ENCODE data around the gene HOXC10. TPM values are rescaled to one million over a fixed set of nuclear protein-coding genes. Genes with fewer than 3 reads are reported as not detected.

The HOXC10 gene
- polyA plus RNA-seq, 3 donors from 2014 or later: not detected

GRCh38 chr12:53954694-53955035, 30.3 kb upstream of the HOXC10 start, which contains the start of gene HOXC12:
HOXC12 (plus strand) TSS chr12:53954903; CDS start chr12:53954930, 27 bp downstream.
- Mint-ChIP-seq H3K9me3 (peaks cover 0 to 12% (median 0%) of the 10 kb centered on the region in 6 donors), H3K27ac (peak within 1 kb of the TSS in 1 of 6 donors; percentile 73), H3K27me3 (ENCODE audit: low read depth in 3 of 3) (peaks cover 73 to 85% (median 74%) of the 10 kb centered on the region in 3 donors), H3K4me3 (peak within 1 kb of the TSS in 3 of 5 donors; percentile 12 to 41 (median 41)), H3K36me3 (peaks cover 0 to 7% (median 2%) of the 10 kb centered on the region in 3 donors), H3K4me1 (peaks cover 15 to 16% of the 10 kb centered on the region in 2 donors)
- no peak for DNase-seq

GRCh38 chr12:53955036-53955775, 29.7 kb upstream of the HOXC10 start:
- DNase-seq: no peak
- H3K9me3 Mint-ChIP-seq: peaks cover 0 to 14% (median 0%) of the 10 kb centered on the region in 6 donors
- peaks cover 70 to 85% (median 75%) of the 10 kb centered on the region in 3 donors for H3K27me3 Mint-ChIP-seq (ENCODE audit: low read depth in 3 of 3)
- peaks cover 15 to 21% of the 10 kb centered on the region in 2 donors for H3K4me1 Mint-ChIP-seq
- peak overlapping the region in 1 of 6 donors; percentile 4 for H3K27ac Mint-ChIP-seq
- H3K36me3 Mint-ChIP-seq: peaks cover 0 to 7% (median 2%) of the 10 kb centered on the region in 3 donors
- H3K4me3 Mint-ChIP-seq: peak overlapping the region in 1 of 5 donors; percentile 41

- H3K27me3 Mint-ChIP-seq (ENCODE audit: low read depth in 3 of 3): peaks cover 69 to 87% (median 76%) of the 10 kb centered on the region in 3 donors
- H3K36me3 Mint-ChIP-seq: peaks cover 0 to 7% (median 2%) of the 10 kb centered on the region in 3 donors
- H3K9me3 Mint-ChIP-seq: peaks cover 0 to 18% (median 0%) of the 10 kb centered on the region in 6 donors
- DNase-seq: no peak
- peaks cover 20 to 27% of the 10 kb centered on the region in 2 donors for H3K4me1 Mint-ChIP-seq
- peak overlapping the region in 1 of 6 donors; percentile 4 for H3K27ac Mint-ChIP-seq
- H3K4me3 Mint-ChIP-seq: peak overlapping the region in 4 of 5 donors; percentile 12 to 48 (median 41)
Observed at GRCh38 chr12:53955776-53956250, 29.1 kb upstream of the HOXC10 start.

- Mint-ChIP-seq H3K4me1 (peaks cover 20 to 27% of the 10 kb centered on the region in 2 donors), H3K36me3 (peaks cover 0 to 7% (median 2%) of the 10 kb centered on the region in 3 donors), H3K4me3 (peak overlapping the region in 4 of 5 donors; percentile 7 to 48 (median 35)), H3K27me3 (ENCODE audit: low read depth in 3 of 3) (peaks cover 68 to 83% (median 73%) of the 10 kb centered on the region in 3 donors), H3K9me3 (peaks cover 0 to 18% (median 0%) of the 10 kb centered on the region in 6 donors), H3K27ac (peak overlapping the region in 1 of 6 donors; percentile 4)
- no peak for DNase-seq
Observed at GRCh38 chr12:53956251-53956887, 28.6 kb upstream of the HOXC10 start.

- peaks cover 0 to 7% (median 2%) of the 10 kb centered on the region in 3 donors for H3K36me3 Mint-ChIP-seq
- peak overlapping the region in 3 of 5 donors; percentile 7 to 41 (median 29) for H3K4me3 Mint-ChIP-seq
- peaks cover 65 to 81% (median 74%) of the 10 kb centered on the region in 3 donors for H3K27me3 Mint-ChIP-seq (ENCODE audit: low read depth in 3 of 3)
- H3K9me3 Mint-ChIP-seq: peaks cover 0 to 18% (median 0%) of the 10 kb centered on the region in 6 donors
- H3K27ac Mint-ChIP-seq: no peak overlapping the region
- peaks cover 20 to 27% of the 10 kb centered on the region in 2 donors for H3K4me1 Mint-ChIP-seq
- no peak for DNase-seq
Observed at GRCh38 chr12:53956914-53957536, 27.9 kb upstream of the HOXC10 start.

GRCh38 chr12:53958128-53958527, 26.8 kb upstream of the HOXC10 start:
- Mint-ChIP-seq H3K9me3 (peaks cover 0 to 18% (median under 1%) of the 10 kb centered on the region in 6 donors), H3K4me1 (peaks cover 20 to 30% of the 10 kb centered on the region in 2 donors), H3K27me3 (ENCODE audit: low read depth in 3 of 3) (peaks cover 62 to 80% (median 74%) of the 10 kb centered on the region in 3 donors), H3K27ac (no peak overlapping the region), H3K4me3 (no peak overlapping the region), H3K36me3 (peaks cover 0 to 7% (median 2%) of the 10 kb centered on the region in 3 donors)
- no peak for DNase-seq

- H3K27ac Mint-ChIP-seq: no peak overlapping the region
- H3K4me3 Mint-ChIP-seq: no peak overlapping the region
- peaks cover 24 to 42% of the 10 kb centered on the region in 2 donors for H3K4me1 Mint-ChIP-seq
Observed at GRCh38 chr12:53959314-53959713, 25.6 kb upstream of the HOXC10 start.

GRCh38 chr12:53960187-53961024, 24.5 kb upstream of the HOXC10 start:
- H3K27me3 Mint-ChIP-seq (ENCODE audit: low read depth in 3 of 3): peaks cover 53 to 81% (median 79%) of the 10 kb centered on the region in 3 donors
- peaks cover 0 to 7% (median 0%) of the 10 kb centered on the region in 3 donors for H3K36me3 Mint-ChIP-seq
- peaks cover 0 to 13% (median under 1%) of the 10 kb centered on the region in 6 donors for H3K9me3 Mint-ChIP-seq
- peak overlapping the region in 1 of 6 donors; percentile 28 for H3K27ac Mint-ChIP-seq
- peaks cover 30 to 51% of the 10 kb centered on the region in 2 donors for H3K4me1 Mint-ChIP-seq
- no peak for DNase-seq
- H3K4me3 Mint-ChIP-seq: peak overlapping the region in 4 of 5 donors; percentile 6 to 51 (median 22)

More at GRCh38 chr12:53959314-53959713, 25.6 kb upstream of the HOXC10 start:
- DNase-seq: no peak
- H3K9me3 Mint-ChIP-seq: peaks cover 0 to 14% (median under 1%) of the 10 kb centered on the region in 6 donors
- H3K36me3 Mint-ChIP-seq: peaks cover 0 to 7% (median 0%) of the 10 kb centered on the region in 3 donors
- H3K27me3 Mint-ChIP-seq (ENCODE audit: low read depth in 3 of 3): peaks cover 57 to 79% (median 74%) of the 10 kb centered on the region in 3 donors

- Mint-ChIP-seq H3K27me3 (ENCODE audit: low read depth in 3 of 3) (peaks cover 50 to 81% (median 79%) of the 10 kb centered on the region in 3 donors), H3K4me1 (peaks cover 29 to 52% of the 10 kb centered on the region in 2 donors), H3K9me3 (peaks cover 0 to 13% (median under 1%) of the 10 kb centered on the region in 6 donors), H3K27ac (no peak overlapping the region), H3K36me3 (peaks cover 0 to 7% (median 0%) of the 10 kb centered on the region in 3 donors), H3K4me3 (no peak overlapping the region)
- no peak for DNase-seq
Observed at GRCh38 chr12:53961025-53961761, 23.8 kb upstream of the HOXC10 start.

- Mint-ChIP-seq H3K9me3 (peaks cover 0 to 13% (median under 1%) of the 10 kb centered on the region in 6 donors), H3K27ac (no peak overlapping the region), H3K4me3 (no peak overlapping the region), H3K27me3 (ENCODE audit: low read depth in 3 of 3) (peaks cover 47 to 82% (median 81%) of the 10 kb centered on the region in 3 donors), H3K4me1 (peaks cover 29 to 49% of the 10 kb centered on the region in 2 donors), H3K36me3 (peaks cover 0 to 7% (median 0%) of the 10 kb centered on the region in 3 donors)
- no peak for DNase-seq
Observed at GRCh38 chr12:53963005-53963404, 21.9 kb upstream of the HOXC10 start.

- Mint-ChIP-seq H3K36me3 (peaks cover 0 to under 1% (median 0%) of the 10 kb centered on the region in 3 donors), H3K27ac (no peak overlapping the region), H3K27me3 (ENCODE audit: low read depth in 3 of 3) (peaks cover 48 to 83% (median 79%) of the 10 kb centered on the region in 3 donors), H3K4me3 (peak overlapping the region in 2 of 5 donors; percentile 5 to 28), H3K4me1 (peaks cover 29 to 49% of the 10 kb centered on the region in 2 donors), H3K9me3 (peaks cover 0 to 11% (median under 1%) of the 10 kb centered on the region in 6 donors)
- DNase-seq: no peak
Observed at GRCh38 chr12:53963434-53964314, 21.3 kb upstream of the HOXC10 start.

Data from immature natural killer cell (primary cell).